Anterior cingulate cortex (tissue), 58 donors: ENCODE data around the gene RPL6.

Experiments
- DNase-seq, 58 donors: peaks; one replicate each; lab custom pipeline; 2025; lab: John Stamatoyannopoulos, UW

Gene RPL6

DNA sequence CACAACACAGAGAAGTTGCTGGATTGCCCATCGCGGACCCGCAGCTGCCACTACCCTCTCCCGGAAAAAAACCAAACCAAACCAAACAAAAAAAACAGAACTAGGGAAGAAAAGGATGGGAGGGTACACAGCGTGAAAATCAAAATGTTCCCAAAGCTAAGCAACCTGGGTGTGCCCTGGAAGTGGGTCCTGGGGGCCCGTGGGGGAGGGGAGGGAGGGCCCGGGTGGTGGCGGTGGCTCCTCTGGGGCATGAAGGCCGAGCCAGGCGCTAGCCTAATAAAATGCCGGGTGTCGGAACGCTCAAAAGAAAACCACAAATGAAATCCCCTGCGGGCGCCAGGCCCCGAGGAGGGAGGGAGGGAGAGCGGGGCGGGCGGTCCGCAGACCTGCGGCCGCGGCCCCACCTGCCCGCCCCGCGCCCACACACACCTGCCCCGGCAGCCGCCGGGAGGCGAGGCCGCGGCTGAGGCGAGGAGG is 28.0 kb downstream of the RPL6 start:
- peak in 22 of 58 donors; percentile 7 to 53 (median 32) for DNase-seq

DNA sequence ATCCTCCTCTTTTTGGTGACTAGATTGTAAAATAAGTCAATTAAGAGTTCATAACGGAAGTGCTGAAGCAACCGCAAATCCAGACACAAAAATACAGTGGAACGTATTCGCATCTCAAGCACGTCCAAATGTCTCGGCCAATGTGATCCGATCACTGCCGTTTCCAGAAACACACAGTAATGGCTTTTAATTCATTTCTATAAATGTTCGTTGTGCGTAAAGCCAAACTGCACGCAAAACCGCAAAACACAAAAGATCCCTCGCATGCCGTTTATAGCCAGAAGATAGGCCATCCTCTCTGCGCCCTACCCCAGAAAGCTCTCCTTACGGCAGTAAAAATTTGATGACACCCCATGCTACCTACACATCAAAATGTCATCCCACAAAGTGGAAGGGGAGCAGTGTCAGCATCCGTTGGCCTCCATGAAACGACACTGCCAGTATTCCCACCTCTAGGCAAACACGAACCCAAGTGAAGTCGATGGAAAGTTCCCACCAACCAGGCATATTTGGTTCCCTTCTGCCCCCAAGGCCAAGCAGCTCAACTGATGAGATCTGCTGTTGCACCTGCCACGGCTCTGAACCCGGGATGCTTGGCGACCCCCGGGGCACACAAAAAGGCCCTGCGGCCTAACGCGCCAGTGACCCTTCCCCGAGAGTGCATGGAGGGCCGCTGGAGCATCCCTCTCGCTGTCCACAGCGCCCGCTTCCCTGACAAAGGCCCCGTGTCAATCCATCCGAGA is 28.6 kb downstream of the RPL6 start:
- DNase-seq = peak in 25 of 58 donors; percentile 7 to 60 (median 28)

DNA sequence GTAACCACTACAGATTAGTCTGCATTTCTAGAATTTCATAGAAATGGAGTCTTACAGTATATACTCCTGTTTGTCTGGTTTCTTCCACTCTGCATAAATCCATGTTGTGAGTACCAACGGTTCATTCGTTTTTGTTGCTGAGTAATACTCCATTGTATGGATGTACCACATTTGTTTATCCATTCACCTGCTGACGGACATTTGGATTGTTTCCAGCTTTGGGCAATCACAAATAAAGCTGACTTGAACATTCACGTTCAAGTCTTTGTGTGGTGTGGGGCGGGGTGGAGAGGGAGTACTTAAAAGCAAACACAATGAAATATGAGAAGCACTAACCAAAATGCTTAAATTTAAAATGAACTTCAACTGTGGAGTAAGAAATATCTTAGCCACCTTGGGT is 34.3 kb downstream of the RPL6 start:
- no peak for DNase-seq

DNA sequence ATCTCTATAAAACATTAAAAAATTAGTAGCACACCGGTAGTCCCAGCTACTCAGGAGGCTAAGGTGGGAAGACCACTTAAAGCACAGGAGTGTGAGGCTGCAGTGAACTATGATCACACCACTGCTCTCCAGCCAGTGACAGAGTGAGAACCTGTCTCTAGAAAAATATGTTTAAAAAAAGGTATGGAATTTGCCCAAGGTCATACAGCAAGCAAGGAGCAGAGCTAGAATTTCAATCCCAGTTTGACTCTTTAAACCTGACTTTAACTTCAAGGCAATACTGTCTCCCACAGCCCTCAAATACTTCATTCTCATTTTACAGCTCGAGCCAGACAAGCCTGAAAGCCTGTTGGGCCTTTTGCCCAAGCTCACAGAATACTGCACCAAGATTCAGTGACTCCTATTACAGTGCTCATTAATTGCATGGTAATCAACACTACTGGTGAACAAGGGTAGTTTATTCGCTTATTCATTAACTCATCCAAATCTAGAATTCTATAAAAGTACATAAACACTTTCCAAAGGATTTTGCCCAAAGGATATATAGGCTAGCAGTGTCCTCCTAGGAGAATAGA is 35.2 kb downstream of the RPL6 start:
- no peak for DNase-seq

DNA sequence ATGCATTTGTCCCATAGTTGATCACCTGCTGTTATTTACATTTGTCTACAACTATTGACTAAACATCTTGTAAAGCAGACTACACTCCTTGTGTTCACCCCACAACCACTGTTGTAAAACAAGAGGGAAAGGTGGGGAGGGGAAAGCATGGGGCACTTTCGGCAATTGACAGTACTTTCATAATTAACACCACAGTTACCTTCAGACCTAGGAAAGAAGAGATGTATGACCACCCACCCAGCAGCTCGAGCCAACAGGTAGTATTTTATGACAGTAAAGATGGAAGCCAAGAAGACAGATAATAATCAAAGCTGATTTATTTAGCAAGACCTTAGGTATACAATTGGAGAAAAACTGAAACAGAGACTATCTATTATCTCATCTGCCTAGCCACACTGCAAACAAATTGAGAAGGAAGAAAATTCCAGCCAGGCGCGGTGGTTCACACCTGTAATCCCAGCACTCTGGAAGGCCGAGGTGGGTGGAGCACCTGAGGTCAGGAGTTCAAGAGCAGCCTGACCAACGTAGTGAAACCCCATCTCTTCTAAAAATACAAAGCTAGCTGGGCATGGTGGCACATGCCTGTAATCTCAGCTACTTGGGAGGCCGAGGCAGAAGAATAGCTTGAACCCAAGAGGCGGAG is 38.4 kb downstream of the RPL6 start:
- no peak for DNase-seq

DNA sequence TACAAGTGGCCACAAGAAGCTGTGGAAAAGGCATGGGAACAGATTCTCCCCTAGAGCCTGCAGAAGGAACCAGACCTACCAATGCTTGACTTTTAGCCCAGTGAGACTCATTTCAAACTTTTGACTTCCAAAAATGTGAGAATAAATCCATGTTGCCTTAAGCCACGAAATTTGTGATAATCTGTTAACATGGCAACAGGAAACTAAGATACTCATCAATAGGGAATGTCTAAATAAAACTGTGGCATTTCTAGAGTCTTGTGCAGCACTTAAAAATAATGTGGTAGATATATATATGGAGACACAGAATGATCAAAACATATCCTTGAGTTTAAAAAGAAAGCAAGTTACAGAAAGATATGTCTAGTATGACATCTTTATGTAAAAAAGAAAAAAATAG is 39.2 kb downstream of the RPL6 start:
- DNase-seq = no peak

DNA sequence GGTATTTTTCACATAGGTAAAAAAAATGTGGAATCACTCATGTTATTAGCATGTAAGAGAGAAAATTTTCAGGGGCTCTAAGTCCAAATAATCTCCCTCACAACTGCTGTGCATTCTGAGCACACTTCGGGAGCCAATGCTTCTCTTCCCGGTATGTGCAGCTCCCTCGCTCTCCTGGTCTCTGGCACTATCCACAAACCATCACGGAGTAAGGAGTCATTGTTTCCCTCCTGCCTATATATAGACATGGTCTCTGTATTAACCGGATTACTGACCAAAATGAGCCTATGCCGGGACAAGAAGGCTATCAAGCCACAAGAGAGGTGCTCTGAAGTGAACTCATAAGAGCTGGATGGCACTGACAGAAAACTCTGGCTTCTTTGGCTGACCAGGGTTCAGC is 40.5 kb downstream of the RPL6 start:
- peak in 1 of 58 donors; percentile 10 for DNase-seq

DNA sequence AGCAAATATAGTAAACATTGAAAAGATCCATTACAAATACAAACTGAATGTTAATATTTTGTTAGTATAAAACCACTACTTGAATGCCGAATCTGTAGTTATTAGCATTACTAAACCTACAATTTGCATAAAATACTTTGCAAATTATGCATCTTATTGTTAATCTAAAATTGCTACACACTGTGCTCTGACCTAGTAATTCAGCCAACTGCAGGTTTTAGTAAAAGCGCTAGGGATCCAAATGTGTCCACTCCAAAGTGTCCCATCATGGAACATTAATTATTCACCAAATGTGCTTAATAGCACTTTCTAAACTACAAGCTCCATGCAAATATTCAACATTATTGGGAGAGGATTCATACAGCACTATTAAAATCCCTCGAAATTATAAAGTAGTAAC is 41.4 kb downstream of the RPL6 start:
- no peak for DNase-seq

DNA sequence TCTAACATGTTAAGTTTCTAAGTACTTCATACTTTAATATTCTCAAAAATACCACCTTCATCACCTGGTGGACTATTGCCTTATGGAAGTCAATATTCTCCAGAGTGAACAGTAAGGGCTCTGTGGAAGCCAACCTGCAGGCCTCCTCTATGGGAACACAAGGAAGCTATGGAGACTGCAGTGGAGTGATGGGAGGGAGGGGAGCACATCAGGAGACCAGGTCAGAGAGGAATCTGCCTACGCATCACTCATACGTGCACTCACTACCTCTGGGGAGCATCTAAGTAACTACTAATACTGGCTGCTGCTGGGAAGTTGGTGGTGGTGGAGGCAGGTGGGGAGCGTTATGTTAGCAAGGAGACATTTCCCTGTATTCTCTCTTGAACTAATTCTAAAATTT is 47.1 kb downstream of the RPL6 start:
- no peak for DNase-seq

DNA sequence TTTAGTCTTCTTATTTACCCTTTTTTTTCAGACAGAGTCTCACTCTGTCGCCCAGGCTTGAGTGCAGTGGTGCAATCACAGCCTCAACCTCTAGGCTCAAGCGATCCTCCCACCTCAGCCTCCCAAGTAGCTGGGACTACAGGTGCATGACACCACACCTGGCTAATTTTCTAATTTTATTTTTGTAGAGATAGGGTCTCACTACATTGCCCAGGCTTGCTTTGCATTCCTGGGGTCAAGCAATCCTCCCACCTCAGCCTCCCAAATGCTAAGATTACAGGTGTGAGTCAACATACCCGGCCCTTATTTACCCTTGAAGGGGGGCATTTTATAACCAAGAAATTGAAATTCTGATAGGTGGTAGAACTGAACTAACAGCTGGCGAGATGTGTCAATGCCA is 48.1 kb downstream of the RPL6 start:
- DNase-seq = no peak

DNA sequence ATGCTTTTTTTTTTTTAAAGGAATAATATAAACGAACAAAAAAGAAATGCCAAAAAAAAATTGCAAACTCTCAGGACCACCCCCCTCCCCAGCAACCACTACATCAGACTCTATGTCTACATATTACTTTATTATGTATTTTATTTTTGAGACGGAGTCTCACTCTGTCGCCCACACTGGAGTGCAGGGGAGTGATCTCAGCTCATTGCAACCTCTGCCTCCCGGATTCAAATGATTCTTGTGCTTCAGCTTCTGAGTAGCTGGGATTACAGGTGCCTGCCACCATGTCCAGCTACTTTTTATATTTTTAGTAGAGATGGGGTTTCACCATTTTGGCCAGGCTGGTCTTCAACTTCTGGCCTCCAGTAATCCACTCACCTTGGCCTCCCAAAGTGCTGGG is 50.1 kb downstream of the RPL6 start:
- no peak for DNase-seq

DNA sequence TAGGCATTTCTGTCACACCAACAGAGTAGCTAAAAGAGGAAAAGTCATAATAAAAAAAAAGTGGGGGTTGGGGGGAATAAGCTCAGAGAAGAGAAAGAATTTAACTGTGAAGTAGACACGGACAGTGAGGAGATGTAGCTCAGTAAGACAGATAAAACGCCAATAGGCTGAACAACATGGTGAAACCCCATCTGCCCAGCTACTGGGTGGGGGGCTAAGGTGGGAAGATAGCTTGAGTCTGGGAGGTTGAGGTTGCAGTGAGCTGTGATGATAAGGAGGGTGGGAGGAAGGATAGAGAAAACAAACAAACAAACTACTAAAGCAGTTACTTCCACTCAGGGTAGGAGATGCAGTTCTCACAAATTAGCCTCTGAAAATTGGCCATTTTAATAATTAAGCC is 52.2 kb downstream of the RPL6 start:
- DNase-seq = no peak
